ENCODE measurements around the gene PDZRN4. TPM values are rescaled to one million over a fixed set of nuclear protein-coding genes. Genes with fewer than 3 reads are reported as not detected.

PDZRN4 gene
- total RNA-seq, 1 donor from 2014 or later = 0.14 TPM

DNA sequence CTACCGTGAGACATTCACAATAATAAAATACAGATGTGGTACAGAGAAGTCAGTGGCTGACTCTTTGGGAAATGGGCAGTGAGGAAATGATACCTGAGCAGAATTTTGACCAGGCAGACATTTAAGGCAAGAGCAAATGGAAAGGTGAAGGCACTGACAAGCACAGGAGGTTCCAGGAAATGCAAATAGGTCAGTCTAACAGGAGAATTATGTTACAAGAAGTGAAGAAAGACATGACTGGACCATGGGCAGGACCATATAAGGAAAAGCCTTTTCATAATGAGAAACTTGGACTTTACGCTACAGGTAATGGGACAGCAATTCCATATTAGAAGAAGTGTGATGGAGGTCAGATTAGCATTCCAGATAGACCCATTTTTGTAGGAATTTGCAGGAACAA lies 338.9 kb downstream of the PDZRN4 start:
- Histone ChIP-seq H3K4me1 (peaks cover 5% of the 10 kb centered on the region), H3K9me3 (replicated peaks) (no peaks in the 10 kb centered on the region)
- intact Hi-C loops (cut with micrococcal nuclease) = no loop called here

DNA sequence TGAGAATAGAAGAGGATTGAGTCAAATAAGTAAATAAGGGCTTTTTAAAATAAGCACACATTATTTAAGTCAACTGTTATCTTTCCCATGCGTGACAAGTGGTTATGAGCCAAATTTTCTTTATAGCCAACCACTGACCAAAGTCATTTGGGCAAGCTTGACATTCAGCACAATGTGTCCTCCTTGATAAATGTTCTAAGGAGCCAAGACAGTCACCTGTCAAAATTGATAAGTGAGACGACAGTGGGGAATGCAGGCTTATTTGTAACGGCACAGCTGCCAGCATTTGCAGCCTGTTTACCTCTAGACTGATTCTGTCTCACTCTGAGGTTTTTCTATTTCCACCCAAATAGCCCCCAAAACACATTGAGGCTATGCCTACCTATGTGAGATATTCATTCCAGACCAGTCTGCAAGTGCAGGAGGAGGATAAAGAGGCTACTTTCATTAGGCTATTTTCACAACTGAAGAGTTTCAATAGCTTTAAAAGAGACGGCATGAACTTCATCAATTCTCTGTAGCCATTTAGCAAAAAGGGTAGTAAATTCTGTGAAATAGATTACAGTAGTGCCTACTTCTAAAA lies 339.5 kb downstream of the PDZRN4 start:
- DNase-seq = no peak
- Histone ChIP-seq H3K27ac (replicated peaks) (no peak overlapping the region), H3K4me3 (no peak overlapping the region), H3K9me3 (replicated peaks) (no peaks in the 10 kb centered on the region), H3K4me1 (peaks cover under 1% of the 10 kb centered on the region), H3K36me3 (no peaks in the 10 kb centered on the region), H3K27me3 (ENCODE audit: low read depth) (no peaks in the 10 kb centered on the region)
- intact Hi-C loops (cut with micrococcal nuclease) = no loop called here
- TF ChIP-seq, protein P1, sequence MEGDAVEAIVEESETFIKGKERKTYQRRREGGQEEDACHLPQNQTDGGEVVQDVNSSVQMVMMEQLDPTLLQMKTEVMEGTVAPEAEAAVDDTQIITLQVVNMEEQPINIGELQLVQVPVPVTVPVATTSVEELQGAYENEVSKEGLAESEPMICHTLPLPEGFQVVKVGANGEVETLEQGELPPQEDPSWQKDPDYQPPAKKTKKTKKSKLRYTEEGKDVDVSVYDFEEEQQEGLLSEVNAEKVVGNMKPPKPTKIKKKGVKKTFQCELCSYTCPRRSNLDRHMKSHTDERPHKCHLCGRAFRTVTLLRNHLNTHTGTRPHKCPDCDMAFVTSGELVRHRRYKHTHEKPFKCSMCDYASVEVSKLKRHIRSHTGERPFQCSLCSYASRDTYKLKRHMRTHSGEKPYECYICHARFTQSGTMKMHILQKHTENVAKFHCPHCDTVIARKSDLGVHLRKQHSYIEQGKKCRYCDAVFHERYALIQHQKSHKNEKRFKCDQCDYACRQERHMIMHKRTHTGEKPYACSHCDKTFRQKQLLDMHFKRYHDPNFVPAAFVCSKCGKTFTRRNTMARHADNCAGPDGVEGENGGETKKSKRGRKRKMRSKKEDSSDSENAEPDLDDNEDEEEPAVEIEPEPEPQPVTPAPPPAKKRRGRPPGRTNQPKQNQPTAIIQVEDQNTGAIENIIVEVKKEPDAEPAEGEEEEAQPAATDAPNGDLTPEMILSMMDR (IDR thresholded peaks at IDR 0.05; ENCODE audit: borderline replicate concordance) = no peak

More for the DNA sequence above, 338.9 kb downstream of the PDZRN4 start:
- Histone ChIP-seq H3K36me3 (no peaks in the 10 kb centered on the region), H3K27ac (replicated peaks) (no peak overlapping the region), H3K4me3 (no peak overlapping the region), H3K27me3 (ENCODE audit: low read depth) (no peaks in the 10 kb centered on the region)
- TF ChIP-seq, protein P1 (IDR thresholded peaks at IDR 0.05; ENCODE audit: borderline replicate concordance) = no peak
- DNase-seq = no peak

DNA sequence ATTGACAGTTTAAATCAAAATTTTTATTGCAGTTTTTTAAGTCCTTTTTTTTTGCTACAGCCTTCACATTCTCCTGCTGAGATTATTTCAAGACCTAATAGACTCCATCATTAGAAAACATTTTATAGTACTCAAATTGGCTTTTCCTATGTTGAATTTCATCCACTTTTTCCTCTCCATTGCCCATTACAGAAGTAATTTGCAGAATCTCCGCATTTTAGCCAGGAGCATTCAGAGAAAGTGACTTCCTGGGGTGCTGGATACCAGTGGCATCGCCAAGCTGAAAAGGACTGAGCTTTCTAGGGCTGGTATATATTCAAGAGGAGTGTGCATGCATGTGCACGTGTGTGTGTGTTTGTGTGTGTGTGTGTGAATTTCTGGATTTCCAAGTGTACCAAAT lies 340.8 kb downstream of the PDZRN4 start:
- DNase-seq = no peak
- TF ChIP-seq, protein P1 (IDR thresholded peaks at IDR 0.05; ENCODE audit: borderline replicate concordance) = no peak
- Histone ChIP-seq H3K36me3 (no peaks in the 10 kb centered on the region), H3K27ac (replicated peaks) (no peak overlapping the region), H3K4me3 (no peak overlapping the region), H3K9me3 (replicated peaks) (no peaks in the 10 kb centered on the region), H3K4me1 (no peaks in the 10 kb centered on the region), H3K27me3 (ENCODE audit: low read depth) (no peaks in the 10 kb centered on the region)
- intact Hi-C loops (cut with micrococcal nuclease) = no loop called here

DNA sequence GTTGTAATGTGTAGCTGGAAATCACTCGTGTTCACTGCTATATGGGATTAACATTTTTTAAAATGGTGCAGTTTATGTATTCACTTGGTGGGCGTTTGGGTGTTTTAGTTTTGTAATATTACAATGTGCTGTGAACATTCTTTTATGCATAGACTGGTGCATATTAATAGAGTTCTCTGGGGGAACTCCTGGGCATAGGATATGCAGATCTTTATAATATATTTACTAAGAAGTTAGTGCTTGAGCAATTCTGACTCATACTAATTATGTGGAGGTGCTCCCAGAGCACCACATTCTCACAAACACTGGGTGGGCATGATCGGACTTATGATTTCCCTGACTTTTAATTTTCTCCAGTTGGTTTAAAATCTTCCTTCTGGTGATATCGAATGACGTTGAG lies 342.3 kb downstream of the PDZRN4 start:
- Histone ChIP-seq H3K27ac (replicated peaks) (no peak overlapping the region), H3K4me1 (no peaks in the 10 kb centered on the region), H3K9me3 (replicated peaks) (no peaks in the 10 kb centered on the region), H3K36me3 (no peaks in the 10 kb centered on the region), H3K4me3 (no peak overlapping the region), H3K27me3 (ENCODE audit: low read depth) (no peaks in the 10 kb centered on the region)
- intact Hi-C loops (cut with micrococcal nuclease) = no loop called here
- no peak for DNase-seq
- TF ChIP-seq, protein P1 (IDR thresholded peaks at IDR 0.05; ENCODE audit: borderline replicate concordance) = no peak

DNA sequence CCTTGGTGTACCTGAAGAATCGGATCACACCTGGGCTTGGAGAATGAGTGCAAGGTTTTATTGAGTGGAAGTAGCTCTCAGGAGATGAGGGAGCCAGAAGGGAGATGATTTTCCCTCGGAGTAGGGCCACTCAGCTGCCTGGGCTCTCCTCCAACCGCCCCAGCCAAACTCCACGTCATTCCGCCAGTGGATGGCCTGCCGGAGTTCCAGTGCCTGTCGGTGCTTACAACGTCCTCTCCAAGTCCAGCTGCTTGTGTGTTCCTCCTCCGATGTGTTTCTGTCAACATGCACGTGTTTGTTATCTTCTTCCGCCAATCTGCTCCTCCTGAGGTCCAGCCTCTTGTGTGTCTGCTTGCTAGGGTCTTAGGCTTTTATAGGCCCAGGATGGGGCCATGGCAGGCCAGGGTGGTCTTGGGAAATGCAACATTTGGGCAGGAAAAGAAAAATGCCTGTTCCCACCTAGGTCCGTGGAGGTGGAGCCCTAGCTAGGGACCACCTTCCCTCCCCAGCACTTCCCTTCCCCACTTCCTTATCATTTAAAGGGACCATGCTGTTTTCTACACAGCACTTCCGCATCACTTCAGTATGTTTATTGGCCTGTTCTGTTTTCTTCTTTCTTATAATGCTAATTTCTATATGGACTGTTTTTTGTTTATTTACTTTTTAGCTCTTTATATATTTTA lies 343.2 kb downstream of the PDZRN4 start:
- intact Hi-C loops (cut with micrococcal nuclease) = no loop called here
- TF ChIP-seq, protein P1 (IDR thresholded peaks at IDR 0.05; ENCODE audit: borderline replicate concordance) = no peak
- no peaks in the 10 kb centered on the region for H3K27me3 ChIP-seq (ENCODE audit: low read depth)
- no peaks in the 10 kb centered on the region for H3K36me3 ChIP-seq
- H3K4me1 ChIP-seq = no peaks in the 10 kb centered on the region
- no peaks in the 10 kb centered on the region for H3K9me3 ChIP-seq (replicated peaks)
- H3K4me3 ChIP-seq = no peak overlapping the region
- peak; percentile 76 for DNase-seq
- no peak overlapping the region for H3K27ac ChIP-seq (replicated peaks)

All from left ventricle myocardium inferior (tissue), 1 donor.